Fibroblast of villous mesenchyme (primary cell): Measurements from ENCODE around the gene NETO1. TPM values are rescaled to one million over a fixed set of nuclear protein-coding genes. Genes with fewer than 3 reads are reported as not detected.

ENCODE experiments used
- DNase-seq: peaks from one replicate; pipeline ENCODE4 v3.0.0-alpha.2; 2010; ENCODE audit warnings: low read depth
- H3K4me3 ChIP-seq: 2 replicates; pipeline ENCODE4 v1.5.1; 2011; ENCODE audit warnings: low read depth, mild to moderate bottlenecking, low read length
- CTCF ChIP-seq: IDR thresholded peaks from 2 replicates; pipeline ENCODE4 v1.5.1; 2012; ENCODE audit warnings: low read depth, mild to moderate bottlenecking, low read length; ENCODE audit not compliant: insufficient read depth
- total RNA-seq: library from RNA; depleted of rRNA; stranded (reverse); fragments of >200 nt; gene quantifications from 2 replicates; pipeline ENCODE4 v1.2.3, GENCODE V29; 2012

NETO1 gene
- total RNA-seq = 0.64 and 5.6 TPM in 2 replicates

GRCh38 chr18:72867746-72868584 lies at the start of gene NETO1:
NETO1 (minus strand) TSS chr18:72867987; CDS start chr18:72867291, 696 bp downstream.
- H3K4me3 ChIP-seq = peak within 1 kb of the TSS; percentile 21
- DNase-seq = no peak
- TF ChIP-seq CTCF = no peak

- no peak for TF ChIP-seq CTCF
- H3K4me3 ChIP-seq = no peak overlapping the region
- no peak for DNase-seq
Measured at GRCh38 chr18:72910045-72910444, 42.3 kb upstream of the NETO1 start.

GRCh38 chr18:72908181-72908580 lies 40.4 kb upstream of the NETO1 start:
- no peak overlapping the region for H3K4me3 ChIP-seq
- no peak for DNase-seq
- no peak for TF ChIP-seq CTCF

GRCh38 chr18:72903033-72903432 lies 35.2 kb upstream of the NETO1 start:
- H3K4me3 ChIP-seq = no peak overlapping the region
- no peak for TF ChIP-seq CTCF
- DNase-seq = no peak

GRCh38 chr18:72899338-72899737 lies 31.6 kb upstream of the NETO1 start:
- no peak overlapping the region for H3K4me3 ChIP-seq
- DNase-seq = no peak
- no peak for TF ChIP-seq CTCF

GRCh38 chr18:72898870-72899269 lies 31.1 kb upstream of the NETO1 start:
- H3K4me3 ChIP-seq = no peak overlapping the region
- DNase-seq = no peak
- no peak for TF ChIP-seq CTCF
